HG02623 (cell line): ENCODE measurements around the gene SCFD1.
A peak's percentile ranks its signal among the peaks of the same experiment; 100 is the strongest.
"Not testable (repeated sequence)": the region's sequence is repeated elsewhere in the genome, so short reads cannot be mapped to it uniquely, and the experiment has no call there.

Experiments used
- ATAC-seq: cut with Tn5 transposase; IDR thresholded peaks from one replicate; pipeline ENCODE4 v1.9.1; 2021; ENCODE audit warnings: moderate library complexity; ENCODE audit not compliant: unreplicated experiment

Gene SCFD1

GRCh38 chr14:30621940-30622830 is at the start of gene SCFD1:
TSS of gene SCFD1 (plus strand) at chr14:30622319. CDS start at chr14:30622339, 20 bp downstream.
- peak; percentile 94 for ATAC-seq

DNA sequence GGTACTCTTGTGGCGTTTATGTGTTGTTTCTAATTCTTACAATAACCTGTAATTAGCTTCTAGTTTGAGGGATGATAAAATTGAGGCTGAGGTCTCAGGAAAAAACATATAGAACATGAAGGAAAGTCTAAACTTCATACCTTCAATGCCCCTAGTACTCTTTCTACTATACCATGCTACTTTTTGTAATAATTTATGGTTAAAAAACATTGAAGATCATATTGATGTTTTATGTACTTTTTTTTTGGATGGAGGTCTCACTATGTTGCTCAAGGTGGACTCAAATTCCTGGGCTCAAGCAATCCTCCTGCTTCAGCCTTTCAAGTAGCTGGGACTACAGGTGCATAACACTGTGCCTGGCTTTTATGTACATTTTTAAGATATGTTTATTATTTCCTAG is 49.3 kb upstream of the SCFD1 start:
- ATAC-seq, result no peak

DNA sequence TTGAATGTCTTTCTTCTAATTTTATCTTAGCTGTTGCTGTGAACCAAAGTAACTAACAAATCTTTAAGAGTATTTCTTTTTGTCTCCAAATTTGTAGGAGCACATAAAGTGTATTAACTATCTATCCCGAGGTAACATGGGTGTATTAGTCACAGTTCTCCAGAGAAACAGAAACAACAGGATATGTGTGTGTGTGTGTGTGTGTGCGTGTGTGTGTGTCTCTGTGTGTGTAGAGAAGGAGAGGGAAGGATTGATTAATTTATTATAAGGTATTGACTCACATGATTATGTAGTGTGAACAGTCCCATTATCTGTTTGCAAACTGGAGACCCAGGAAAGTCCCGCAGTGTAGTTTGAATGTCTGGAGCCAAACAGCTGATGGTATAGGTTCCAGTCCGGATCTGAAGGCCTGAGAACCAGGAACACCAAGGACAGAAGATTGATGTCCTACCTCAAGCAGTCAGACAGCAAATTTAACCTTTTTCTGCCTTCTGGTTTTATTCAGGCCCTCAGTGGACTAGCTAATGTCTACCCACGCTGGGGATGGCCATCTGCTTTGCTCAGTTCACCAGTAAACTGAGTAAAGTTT is 48.8 kb upstream of the SCFD1 start:
- ATAC-seq, result no peak

GRCh38 chr14:30573966-30574365 is 48.2 kb upstream of the SCFD1 start:
- no peak for ATAC-seq

DNA sequence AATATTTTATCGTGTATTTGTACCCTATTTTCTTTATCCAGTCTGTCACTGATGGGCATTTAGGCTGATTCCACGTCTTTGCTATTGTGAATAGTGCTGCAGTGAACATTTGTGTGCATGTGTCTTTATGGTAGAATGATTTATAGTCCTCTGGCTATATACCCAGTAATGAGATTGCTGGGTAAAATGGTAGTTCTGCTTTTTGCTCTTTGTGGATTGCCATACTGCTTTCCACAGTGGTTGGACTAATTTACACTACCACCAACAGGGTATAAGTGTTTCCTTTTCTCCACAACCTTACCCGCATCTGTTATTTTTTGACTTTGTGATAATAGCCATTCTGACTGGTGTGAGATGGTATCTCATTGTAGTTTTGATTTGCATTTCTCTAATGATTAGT is 47.3 kb upstream of the SCFD1 start:
- ATAC-seq, result not testable (repeated sequence)

DNA sequence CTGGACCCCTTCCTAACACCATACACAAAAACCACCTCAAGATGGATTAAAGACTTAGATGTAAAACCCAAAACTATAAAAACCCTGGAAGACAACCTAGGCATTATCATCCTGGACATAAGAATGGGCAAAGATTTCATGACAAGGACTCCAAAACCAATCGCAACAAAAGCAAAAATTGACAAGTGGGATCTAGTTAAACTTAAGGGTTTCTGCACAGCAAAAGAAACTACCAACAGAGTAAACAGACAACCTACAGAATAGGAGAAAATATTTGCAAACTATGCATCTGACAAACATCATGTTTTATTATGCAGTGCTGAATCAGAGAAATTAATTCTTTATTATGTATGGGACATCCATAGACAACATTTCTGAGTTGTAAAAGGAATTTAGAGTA is 45.8 kb upstream of the SCFD1 start:
- ATAC-seq, result not testable (repeated sequence)

DNA sequence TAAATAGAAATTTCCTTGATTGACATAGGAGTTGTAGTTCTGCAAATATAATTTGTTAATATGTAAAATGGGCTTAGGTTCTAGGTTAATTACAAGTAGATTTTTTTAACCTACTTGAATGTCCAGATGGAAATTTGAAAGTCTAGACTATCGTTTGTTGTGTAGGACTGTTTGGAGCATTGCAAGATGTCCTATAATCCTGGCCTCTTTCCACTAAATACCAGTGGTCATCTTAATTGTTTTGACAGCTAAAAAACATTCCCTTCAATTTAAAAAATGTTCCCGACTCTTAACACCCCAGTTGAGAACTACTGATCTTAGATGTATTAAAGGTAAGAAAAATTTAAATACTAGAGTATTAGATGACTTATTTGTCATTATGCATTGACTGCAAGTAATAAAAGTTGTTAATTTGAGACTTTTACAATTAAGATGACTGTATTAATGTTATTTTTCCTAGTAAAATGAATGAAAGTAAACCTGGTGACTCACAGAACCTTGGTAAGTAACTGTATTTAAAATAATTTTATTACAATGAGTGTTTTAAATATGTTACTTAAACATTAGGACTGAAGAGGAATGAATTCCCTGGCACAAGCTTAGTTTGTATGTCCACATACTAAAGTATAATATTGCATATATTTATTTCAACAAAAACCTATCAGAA is 41.4 kb upstream of the SCFD1 start:
- ATAC-seq, result no peak

- ATAC-seq, result no peak
Measured at GRCh38 chr14:30581283-30581625, 40.9 kb upstream of the SCFD1 start.

- no peak for ATAC-seq
Measured at GRCh38 chr14:30582376-30582775, 39.7 kb upstream of the SCFD1 start.

DNA sequence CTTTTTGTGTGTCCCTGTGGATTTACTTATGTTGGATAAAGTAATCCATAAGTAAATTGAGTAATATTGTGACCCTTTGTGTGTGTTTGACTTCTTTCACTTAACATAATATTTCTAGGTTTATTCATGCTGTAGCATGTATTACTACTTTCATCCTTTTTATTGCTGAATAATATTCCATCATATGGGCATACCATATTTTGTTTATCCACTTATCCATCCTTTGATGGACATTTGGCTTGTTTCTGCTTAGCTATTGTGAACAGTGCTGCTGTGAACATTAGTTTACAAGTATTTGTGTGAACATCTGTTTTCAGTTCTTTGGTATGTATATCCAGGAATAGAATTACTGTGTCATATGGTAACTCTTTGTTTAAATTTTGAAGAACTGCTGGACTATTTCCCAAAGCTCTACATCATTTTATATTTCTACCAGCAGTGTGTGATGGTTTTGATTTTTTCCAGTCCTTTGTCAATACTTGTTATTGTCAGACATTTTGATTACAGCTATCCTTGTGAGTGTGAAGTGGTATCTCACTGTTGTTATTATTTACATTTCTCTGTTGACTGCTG is 38.0 kb upstream of the SCFD1 start:
- ATAC-seq, result no peak

GRCh38 chr14:30585204-30585603 is 36.9 kb upstream of the SCFD1 start:
- ATAC-seq, result no peak

DNA sequence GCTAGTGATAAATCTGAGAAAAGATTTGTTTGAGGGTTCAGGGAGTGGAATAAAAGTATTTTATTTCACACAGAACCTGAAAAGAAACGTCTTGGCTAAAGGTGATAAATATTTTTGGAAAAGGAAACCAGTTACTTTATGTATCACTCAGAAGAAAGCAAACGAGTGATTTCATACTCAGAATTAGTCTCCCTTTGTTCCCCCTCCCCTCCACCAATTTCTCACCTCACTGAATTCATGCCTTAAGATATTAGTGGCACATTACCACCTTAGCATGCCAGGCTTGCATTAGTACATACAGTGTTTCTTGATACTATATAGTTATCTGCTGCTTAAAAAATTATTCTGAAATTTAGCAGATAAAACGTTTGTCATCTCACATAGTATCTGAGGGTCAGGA is 35.0 kb upstream of the SCFD1 start:
- no peak for ATAC-seq

DNA sequence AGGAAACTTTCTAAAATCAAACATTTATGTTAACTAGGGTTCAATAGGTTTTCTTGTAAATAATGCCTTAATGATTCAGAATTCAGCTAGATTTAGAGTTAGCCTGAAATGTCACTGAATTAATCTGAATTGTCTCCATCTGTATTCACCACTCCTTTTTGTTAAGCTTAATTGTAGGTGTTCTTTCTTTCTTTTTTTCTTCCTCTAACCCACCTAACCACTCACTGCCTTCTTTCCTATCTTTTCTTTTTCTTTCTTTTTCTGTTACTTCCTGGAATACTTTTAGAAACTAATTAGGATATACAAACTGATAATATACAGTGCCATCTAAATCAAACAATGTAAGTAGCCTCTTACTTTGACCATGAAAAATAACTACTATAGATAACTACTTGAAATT is 33.2 kb upstream of the SCFD1 start:
- ATAC-seq, result no peak

DNA sequence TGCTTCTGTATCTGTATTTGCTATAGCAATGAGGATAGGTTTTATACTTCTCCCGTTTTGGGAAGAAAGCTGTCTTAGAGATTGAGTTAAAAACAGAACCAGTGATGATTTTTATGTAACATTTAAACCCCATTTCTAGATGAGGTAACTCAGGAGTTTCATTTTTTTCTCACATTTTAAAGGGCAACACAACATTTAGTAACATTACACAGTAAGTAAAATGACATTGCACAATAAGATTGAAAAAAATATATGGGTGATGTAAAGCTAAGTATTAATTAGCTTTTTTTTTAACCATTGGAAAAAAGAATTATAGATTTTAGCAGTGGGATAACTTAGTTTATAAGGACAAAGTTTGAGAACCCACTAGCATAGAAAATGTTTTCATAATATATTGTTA is 25.2 kb upstream of the SCFD1 start:
- no peak for ATAC-seq

DNA sequence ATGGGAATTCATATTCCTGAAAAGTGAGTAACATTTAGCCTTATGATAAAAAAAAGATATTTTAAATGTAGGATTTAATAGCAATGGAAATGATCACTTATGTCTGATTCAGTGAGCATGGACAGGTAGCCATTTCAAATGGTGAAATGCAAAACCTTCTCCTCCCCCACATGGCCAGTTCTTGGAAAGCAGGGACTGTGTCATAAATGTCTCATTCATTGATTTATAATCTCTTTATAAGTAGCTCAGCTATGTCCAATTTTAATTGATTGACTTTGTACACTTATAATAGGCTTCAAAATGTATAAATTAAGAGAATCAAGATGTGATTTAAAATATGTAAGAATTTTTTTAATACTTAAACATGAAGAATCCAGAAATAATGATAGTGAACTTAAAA is 24.6 kb upstream of the SCFD1 start:
- no peak for ATAC-seq

GRCh38 chr14:30600922-30601918 is 20.9 kb upstream of the SCFD1 start:
- ATAC-seq, result no peak

GRCh38 chr14:30603402-30603801 is 18.7 kb upstream of the SCFD1 start:
- ATAC-seq, result no peak

DNA sequence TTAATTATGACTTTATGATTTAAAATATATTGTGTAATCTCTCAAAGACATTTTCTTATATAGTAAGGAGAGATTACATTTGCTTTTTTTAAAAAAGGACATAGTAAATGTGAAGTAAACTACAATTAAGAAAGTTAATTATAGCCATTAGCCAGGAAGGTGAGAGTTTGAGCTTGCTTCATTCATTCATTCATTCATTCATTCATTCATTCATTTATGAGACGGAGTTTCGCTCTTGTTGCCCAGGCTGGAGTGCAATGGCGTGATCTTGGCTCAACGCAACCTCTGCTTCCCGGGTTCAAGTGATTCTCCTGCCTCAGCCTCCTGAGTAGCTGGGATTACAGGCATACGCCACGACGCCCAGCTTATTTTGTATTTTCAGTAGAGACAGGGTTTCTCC is 17.4 kb upstream of the SCFD1 start:
- not testable (repeated sequence) for ATAC-seq

- ATAC-seq, result no peak
Measured at GRCh38 chr14:30607156-30607780, 14.9 kb upstream of the SCFD1 start.

- no peak for ATAC-seq
Measured at GRCh38 chr14:30608533-30609006, 13.5 kb upstream of the SCFD1 start.
